ENCODE results near the gene MAP2K5.

MAP2K5 gene

DNA sequence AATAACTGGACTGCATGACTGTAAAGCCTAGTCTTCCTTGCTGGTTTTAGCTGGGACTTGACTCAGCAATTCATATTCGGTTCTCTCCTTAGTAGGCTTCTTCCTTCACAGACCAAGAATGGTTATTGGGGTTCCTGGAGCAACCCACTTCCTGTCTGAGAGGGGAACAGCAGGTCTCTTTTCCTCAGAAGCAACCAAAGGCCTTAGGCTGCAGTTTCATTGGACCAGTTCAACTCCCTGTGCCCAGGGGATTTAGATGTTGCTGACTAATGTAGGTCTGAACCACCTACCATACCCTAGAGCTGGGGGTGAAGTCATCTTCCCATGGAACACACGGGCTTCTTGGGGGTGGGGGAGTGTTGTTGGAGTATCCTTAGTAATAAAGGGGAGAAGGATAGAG, 198.8 kb downstream of the MAP2K5 start:
- POLR2A ChIA-PET = no interaction called here
- TF ChIP-seq ZNF223 (tag by site-specific recombination; IDR thresholded peaks at IDR 0.05) = no peak
- no peak for TF ChIP-seq ZNF707 (tag by site-specific recombination; IDR thresholded peaks at IDR 0.05)
- TF ChIP-seq, protein P1, sequence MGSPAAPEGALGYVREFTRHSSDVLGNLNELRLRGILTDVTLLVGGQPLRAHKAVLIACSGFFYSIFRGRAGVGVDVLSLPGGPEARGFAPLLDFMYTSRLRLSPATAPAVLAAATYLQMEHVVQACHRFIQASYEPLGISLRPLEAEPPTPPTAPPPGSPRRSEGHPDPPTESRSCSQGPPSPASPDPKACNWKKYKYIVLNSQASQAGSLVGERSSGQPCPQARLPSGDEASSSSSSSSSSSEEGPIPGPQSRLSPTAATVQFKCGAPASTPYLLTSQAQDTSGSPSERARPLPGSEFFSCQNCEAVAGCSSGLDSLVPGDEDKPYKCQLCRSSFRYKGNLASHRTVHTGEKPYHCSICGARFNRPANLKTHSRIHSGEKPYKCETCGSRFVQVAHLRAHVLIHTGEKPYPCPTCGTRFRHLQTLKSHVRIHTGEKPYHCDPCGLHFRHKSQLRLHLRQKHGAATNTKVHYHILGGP (tag by site-specific recombination; IDR thresholded peaks at IDR 0.05) = no peak
- TF ChIP-seq SCRT1 (tag by site-specific recombination; IDR thresholded peaks at IDR 0.05; ENCODE audit: borderline replicate concordance) = no peak
- no peak for TF ChIP-seq ZFP37 (tag by site-specific recombination; IDR thresholded peaks at IDR 0.05)
- no peak for TF ChIP-seq KLF7 (tag by site-specific recombination; IDR thresholded peaks at IDR 0.05; ENCODE audit: borderline replicate concordance)
- TF ChIP-seq, protein P2, sequence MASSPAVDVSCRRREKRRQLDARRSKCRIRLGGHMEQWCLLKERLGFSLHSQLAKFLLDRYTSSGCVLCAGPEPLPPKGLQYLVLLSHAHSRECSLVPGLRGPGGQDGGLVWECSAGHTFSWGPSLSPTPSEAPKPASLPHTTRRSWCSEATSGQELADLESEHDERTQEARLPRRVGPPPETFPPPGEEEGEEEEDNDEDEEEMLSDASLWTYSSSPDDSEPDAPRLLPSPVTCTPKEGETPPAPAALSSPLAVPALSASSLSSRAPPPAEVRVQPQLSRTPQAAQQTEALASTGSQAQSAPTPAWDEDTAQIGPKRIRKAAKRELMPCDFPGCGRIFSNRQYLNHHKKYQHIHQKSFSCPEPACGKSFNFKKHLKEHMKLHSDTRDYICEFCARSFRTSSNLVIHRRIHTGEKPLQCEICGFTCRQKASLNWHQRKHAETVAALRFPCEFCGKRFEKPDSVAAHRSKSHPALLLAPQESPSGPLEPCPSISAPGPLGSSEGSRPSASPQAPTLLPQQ (tag by site-specific recombination; IDR thresholded peaks at IDR 0.05) = 0 out of 2 replicates have a peak, but pooled peaks have one; percentile 16
- no peak for TF ChIP-seq ZNF10 (tag by site-specific recombination; IDR thresholded peaks at IDR 0.05)
- no peak for TF ChIP-seq ZNF114 (tag by site-specific recombination; IDR thresholded peaks at IDR 0.05)
- TF ChIP-seq, protein P3, sequence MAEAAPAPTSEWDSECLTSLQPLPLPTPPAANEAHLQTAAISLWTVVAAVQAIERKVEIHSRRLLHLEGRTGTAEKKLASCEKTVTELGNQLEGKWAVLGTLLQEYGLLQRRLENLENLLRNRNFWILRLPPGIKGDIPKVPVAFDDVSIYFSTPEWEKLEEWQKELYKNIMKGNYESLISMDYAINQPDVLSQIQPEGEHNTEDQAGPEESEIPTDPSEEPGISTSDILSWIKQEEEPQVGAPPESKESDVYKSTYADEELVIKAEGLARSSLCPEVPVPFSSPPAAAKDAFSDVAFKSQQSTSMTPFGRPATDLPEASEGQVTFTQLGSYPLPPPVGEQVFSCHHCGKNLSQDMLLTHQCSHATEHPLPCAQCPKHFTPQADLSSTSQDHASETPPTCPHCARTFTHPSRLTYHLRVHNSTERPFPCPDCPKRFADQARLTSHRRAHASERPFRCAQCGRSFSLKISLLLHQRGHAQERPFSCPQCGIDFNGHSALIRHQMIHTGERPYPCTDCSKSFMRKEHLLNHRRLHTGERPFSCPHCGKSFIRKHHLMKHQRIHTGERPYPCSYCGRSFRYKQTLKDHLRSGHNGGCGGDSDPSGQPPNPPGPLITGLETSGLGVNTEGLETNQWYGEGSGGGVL (tag by site-specific recombination; IDR thresholded peaks at IDR 0.05) = 0 out of 2 replicates have a peak, but pooled peaks have one; percentile 8
- TF ChIP-seq, protein P4, sequence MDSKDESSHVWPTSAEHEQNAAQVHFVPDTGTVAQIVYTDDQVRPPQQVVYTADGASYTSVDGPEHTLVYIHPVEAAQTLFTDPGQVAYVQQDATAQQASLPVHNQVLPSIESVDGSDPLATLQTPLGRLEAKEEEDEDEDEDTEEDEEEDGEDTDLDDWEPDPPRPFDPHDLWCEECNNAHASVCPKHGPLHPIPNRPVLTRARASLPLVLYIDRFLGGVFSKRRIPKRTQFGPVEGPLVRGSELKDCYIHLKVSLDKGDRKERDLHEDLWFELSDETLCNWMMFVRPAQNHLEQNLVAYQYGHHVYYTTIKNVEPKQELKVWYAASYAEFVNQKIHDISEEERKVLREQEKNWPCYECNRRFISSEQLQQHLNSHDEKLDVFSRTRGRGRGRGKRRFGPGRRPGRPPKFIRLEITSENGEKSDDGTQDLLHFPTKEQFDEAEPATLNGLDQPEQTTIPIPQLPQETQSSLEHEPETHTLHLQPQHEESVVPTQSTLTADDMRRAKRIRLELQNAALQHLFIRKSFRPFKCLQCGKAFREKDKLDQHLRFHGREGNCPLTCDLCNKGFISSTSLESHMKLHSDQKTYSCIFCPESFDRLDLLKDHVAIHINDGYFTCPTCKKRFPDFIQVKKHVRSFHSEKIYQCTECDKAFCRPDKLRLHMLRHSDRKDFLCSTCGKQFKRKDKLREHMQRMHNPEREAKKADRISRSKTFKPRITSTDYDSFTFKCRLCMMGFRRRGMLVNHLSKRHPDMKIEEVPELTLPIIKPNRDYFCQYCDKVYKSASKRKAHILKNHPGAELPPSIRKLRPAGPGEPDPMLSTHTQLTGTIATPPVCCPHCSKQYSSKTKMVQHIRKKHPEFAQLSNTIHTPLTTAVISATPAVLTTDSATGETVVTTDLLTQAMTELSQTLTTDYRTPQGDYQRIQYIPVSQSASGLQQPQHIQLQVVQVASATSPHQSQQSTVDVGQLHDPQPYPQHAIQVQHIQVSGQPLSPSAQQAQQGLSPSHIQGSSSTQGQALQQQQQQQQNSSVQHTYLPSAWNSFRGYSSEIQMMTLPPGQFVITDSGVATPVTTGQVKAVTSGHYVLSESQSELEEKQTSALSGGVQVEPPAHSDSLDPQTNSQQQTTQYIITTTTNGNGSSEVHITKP (tag by site-specific recombination; IDR thresholded peaks at IDR 0.05) = peak; percentile 91
- no peak for TF ChIP-seq ZNF274 (IDR thresholded peaks at IDR 0.05; ENCODE audit: low read length)
- TF ChIP-seq ZNF274 (tag by site-specific recombination; IDR thresholded peaks at IDR 0.05; ENCODE audit: borderline replicate concordance) = no peak
- TF ChIP-seq, protein P5, sequence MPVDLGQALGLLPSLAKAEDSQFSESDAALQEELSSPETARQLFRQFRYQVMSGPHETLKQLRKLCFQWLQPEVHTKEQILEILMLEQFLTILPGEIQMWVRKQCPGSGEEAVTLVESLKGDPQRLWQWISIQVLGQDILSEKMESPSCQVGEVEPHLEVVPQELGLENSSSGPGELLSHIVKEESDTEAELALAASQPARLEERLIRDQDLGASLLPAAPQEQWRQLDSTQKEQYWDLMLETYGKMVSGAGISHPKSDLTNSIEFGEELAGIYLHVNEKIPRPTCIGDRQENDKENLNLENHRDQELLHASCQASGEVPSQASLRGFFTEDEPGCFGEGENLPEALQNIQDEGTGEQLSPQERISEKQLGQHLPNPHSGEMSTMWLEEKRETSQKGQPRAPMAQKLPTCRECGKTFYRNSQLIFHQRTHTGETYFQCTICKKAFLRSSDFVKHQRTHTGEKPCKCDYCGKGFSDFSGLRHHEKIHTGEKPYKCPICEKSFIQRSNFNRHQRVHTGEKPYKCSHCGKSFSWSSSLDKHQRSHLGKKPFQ (tag by site-specific recombination; IDR thresholded peaks at IDR 0.05) = no peak
- TF ChIP-seq ZNF658 (tag by site-specific recombination; IDR thresholded peaks at IDR 0.05) = no peak
- no peak for TF ChIP-seq MZF1 (tag by site-specific recombination; IDR thresholded peaks at IDR 0.05; ENCODE audit: borderline replicate concordance)
- no peak for TF ChIP-seq ZNF521 (tag by site-specific recombination; IDR thresholded peaks at IDR 0.05)
- Histone ChIP-seq H3K27ac (ENCODE audit: extremely low read depth, low read depth, low read length) (no peak overlapping the region), H3K36me3 (ENCODE audit: control insufficient read depth in 2 of 2, insufficient read depth in 1 of 2, low read length in 2 of 2) (no peaks in the 10 kb centered on the region; a peak in 1 of 3 replicates), H3K4me3 (ENCODE audit: low read depth, low read length) (no peak overlapping the region), H3K4me1 (ENCODE audit: control insufficient read depth, insufficient read depth, low read length) (peaks cover 30% of the 10 kb centered on the region), H3K9me3 (ENCODE audit: control insufficient read depth, insufficient read depth, low read depth, low read length) (no peaks in the 10 kb centered on the region)
- CTCF ChIA-PET = interaction anchor here (0.6 kb wide), 1 partner anchor 72 kb away, joined by 4 read pairs; no protein-coding TSS in a partner anchor
